ENCODE data around the gene SLC26A3.
"Not testable (repeated sequence)": the region's sequence is repeated elsewhere in the genome, so short reads cannot be mapped to it uniquely, and the experiment has no call there.

The SLC26A3 gene

DNA sequence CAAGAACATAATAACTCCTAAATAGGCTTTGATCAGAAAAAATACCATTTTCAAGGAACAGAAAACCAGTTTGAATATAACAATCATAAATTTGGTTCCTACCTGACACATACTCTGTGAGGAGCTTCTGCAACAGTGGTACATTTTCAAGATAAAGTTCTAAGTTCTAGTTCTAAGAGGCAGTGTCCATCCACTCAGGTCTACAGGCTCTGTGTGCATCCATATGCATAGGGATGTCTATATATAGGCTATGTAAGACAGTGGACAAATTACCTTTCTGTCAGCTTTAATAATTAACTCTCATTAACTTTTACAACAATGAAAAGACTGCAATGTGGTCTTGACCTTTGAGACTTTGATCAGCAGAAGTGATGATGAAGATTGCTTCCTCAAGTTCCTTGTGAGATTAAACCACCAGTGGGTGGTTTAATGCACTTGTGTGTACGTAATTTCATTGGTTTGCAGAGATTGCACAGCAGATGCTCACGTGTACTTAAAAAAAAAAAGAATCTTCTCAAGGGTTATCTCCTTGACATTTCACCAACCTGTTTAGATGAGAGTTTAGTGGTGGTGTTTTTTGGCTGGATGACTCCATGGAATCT, at the start of gene SLC26A3:
TSS of gene SLC26A3 (minus strand) at position 215 of the 602 bp plus-strand sequence. CDS start 8,714 bp downstream, outside the sequence.
- DNase-seq, result no peak

GRCh38 chr7:107850643-107851042, 47.6 kb upstream of the SLC26A3 start:
- no peak for DNase-seq

GRCh38 chr7:107850216-107850615, 47.2 kb upstream of the SLC26A3 start:
- no peak for DNase-seq

DNA sequence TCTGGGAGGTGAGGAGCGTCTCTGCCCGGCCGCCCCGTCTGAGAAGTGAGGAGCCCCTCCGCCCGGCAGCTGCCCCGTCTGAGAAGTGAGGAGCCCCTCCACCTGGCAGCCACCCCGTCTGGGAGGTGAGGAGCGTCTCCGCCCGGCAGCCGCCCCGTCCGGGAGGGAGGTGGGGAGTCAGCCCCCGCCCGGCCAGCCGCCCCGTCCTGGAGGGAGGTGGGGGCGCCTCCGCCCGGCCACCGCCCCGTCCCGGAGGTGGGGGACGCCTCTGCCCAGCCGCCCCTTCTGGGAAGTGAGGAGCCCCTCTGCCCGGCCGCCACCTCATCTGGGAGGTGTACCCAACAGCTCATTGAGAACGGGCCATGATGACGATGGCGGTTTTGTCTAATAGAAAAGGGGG, 45.2 kb upstream of the SLC26A3 start:
- not testable (repeated sequence) for DNase-seq

GRCh38 chr7:107847836-107848175, 44.8 kb upstream of the SLC26A3 start:
- not testable (repeated sequence) for DNase-seq

GRCh38 chr7:107847168-107847835, 44.3 kb upstream of the SLC26A3 start:
- DNase-seq, result no peak

DNA sequence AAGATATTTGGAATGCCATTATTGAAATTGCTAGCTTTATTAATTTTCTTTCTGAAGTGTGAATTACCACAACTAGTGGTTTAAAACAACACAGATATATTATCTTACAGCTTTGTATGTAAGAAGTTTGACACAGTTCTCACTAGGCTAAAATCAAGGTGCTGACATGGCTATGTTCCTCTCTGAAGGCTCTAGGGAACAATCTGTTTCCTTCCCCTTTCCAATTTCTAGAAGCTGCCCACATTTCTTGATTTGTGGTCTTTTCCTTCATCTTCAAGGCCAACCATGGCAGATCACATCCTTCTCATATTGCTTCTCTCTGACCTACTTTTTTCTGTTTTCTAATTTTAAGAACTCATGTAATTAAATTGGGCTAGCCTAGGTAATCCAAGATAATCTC, 43.3 kb upstream of the SLC26A3 start:
- DNase-seq, result no peak

GRCh38 chr7:107843184-107843583, 40.2 kb upstream of the SLC26A3 start:
- no peak for DNase-seq

- DNase-seq, result no peak
These were observed 39.2 kb upstream of the SLC26A3 start for GRCh38 chr7:107842213-107842612.

DNA sequence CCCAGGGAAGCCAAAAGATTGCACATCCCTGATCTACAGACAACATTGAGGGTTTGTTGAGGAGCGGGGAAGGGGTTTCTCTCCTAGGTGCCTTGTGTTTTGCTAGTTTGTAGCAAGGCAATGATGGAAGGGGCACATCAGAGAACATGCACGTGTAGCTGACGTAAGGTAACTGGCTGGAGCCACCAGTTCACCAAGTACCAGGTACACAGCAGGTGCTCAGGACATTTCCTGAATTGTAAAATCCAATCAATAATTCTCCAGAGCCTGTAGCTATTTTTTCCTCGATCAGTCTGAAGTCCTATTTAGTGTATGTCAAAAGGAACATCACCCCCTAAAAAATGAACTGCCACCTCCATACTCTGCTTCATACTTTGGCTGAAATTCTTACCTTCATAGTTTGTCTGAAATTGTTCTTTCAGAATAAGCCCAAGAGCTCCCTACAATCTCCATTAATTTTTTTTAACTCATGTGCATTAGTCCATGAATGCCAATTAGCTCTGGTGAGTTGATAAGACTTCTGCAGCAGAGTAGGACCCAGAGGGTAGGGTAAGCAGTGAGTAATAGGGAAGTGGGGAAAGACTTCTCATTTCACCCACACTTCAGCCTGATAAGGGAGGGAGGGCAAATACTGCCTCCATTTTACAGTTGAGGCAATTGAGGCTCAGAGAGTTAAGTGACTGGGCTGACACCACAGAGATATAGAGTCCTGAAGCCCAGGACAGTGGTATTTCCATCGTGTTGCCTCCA, 36.0 kb upstream of the SLC26A3 start:
- no peak for DNase-seq

DNA sequence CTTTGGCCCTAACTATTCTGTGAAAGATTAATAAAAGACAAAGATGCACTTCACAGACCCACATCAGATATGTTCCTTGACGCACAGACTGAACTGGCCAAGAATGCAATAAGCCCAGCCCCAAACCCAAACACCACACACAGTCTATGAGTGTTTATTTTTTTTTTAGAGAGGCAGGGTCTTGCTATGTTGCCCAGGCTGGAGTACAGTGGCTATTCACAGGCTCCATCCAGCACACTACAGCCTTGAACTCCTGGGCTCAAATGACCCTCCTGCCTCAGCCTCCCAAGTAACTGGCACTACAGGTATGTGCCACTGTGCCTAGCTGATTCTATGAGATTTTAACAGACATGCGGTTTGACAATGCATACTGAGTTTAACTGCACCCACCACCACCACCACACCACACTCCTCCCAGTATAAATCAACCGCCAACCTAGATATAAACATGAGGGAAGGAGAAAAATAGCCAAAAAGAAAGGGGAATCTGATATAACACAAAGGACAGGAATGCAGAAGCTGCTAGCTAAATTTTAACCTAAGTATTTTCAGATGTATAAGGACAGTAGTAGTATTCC, 35.1 kb upstream of the SLC26A3 start:
- no peak for DNase-seq

DNA sequence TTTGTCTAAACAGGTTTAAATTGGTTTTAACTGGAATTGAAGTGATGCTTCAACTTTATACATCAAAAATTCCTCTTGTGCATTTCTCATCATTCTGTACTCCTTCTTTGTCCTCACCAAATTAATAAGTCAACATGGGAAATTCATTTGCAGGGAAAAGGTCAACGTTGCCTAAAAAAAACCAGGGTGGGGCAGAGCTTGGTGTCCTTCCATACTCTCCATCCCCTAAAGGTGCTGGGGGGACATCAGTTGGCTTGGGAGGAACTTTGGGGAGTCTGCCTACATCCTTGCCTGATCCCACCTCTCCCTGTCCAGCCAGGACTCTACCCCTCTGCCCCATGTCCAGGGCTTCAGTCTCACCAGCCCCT, 34.1 kb upstream of the SLC26A3 start:
- no peak for DNase-seq

DNA sequence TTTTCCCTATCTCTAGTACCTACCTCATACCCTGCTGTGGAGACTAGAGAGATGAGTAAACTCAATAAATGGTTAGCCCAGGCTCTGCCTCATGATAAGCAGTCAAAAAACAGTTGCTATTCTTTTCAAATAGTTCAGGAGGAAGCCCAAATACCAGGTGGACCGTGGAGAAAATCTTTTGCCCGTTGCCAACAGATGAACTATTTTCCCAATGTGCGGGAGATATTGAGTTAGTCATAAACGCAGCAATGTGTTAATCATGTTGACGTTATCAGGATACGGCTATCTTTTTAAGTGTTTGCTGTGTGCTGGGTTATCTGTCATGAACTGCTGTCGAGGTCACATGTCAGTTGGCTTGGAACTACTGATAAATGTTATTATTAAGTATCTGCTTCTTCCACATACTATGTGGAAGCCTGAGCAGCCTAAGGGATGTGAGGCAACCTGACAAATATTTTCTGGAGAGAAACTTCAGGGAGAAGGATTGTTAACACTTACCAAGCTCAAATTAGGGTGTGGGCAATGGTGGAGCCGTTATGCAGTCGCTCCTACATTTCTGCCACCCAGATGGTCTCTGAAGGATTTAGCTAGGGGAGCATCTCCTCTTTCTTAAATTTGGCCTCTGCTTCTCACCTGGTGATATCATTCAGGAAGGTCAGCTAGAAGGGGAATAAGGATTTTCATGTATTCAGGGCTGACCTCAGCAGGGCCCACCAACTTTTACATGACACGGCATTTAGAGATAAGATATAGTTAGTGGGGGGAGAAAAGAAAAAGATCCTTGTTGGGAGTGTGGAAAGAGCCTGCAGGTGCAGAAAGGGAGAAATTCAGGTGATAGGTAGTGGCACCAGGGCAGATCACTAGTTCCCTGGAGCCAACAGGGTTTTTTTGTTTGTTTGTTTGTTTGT, 33.5 kb upstream of the SLC26A3 start:
- no peak for DNase-seq

- no peak for DNase-seq
These were observed 31.4 kb upstream of the SLC26A3 start for GRCh38 chr7:107834401-107834800.

DNA sequence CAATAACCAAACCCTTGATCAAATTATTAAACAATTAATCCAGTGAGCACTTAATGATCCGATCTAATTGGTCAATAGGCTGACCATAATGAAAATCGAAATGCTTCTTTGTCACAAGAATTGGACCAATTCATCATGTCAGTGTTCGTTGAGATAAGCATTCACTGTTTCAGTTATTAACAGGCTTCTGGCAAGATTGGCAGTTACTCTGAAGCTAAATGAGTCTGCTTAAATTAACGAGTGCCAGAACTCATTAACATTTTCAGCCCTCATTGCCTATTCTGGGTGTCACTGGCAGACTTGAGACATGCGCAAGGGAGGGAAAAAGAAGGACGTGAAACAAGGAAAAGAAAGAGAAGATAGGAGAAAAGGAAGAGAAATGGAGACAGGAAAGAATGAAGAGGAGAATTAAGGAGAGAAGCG, 30.7 kb upstream of the SLC26A3 start:
- no peak for DNase-seq

DNA sequence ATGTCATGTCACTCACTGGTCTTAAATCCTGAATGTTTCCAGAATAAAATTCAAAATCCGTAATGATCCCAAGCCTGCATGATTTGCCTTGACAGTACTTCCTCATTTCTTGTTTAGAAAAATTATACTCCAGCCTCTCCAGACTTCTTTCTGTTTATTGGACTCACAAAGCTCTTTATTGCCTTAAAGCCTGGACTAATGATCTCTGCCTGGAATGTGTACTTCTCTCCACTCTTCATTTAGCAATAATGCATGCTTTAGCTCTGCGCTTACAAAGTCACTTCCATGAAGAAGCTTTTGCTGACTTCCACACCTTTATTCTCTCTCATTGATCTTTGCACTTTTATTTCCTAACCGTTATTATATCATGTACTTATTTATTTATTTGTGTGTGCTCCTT, 27.4 kb upstream of the SLC26A3 start:
- DNase-seq, result no peak

- DNase-seq, result no peak
These were observed 25.5 kb upstream of the SLC26A3 start for GRCh38 chr7:107828540-107828939.

- no peak for DNase-seq
These were observed 24.5 kb upstream of the SLC26A3 start for GRCh38 chr7:107827501-107827900.

DNA sequence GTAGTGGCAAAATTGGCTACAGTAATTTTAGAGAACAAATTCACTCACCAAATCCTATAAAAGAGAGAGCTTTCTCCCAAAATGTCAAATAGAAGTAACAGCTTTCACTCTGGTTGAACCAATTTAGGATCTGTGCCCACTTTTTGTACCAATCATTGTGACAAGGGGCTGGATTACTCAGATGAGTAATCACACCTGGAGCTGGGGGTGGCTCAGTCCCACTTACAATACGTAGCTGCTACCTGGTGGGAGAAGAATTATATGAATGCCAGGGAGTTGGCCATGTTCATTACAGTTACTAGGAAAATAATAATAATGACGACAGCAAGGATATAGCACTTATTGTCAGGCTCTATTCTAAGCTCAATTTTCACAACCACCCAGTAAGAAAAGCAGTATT, 23.4 kb upstream of the SLC26A3 start:
- DNase-seq, result no peak

GRCh38 chr7:107824858-107825257, 21.8 kb upstream of the SLC26A3 start:
- DNase-seq, result no peak

DNA sequence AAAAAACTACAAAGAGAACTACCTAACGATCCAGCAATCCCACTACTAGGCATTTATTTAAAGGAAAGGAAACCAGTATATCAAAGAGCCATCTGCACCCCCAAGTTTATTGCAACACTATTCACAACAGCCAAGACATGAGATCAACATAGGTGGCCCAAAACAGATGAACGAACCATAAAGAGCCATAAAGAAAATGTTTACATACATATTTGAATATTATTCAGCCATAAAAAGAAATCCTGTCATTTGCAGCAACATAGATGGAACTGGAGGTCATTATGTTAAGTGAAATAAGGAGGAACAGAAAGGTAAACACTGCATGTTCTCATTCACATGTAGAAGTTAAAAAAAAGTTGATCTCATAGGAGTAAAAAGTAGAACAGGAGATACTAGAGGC, 15.6 kb upstream of the SLC26A3 start:
- DNase-seq, result no peak

- DNase-seq, result no peak
These were observed 13.1 kb upstream of the SLC26A3 start for GRCh38 chr7:107816011-107816566.
